DMS79 treated with DMSO at 0.1 percent for 48 hours (cell line): ENCODE data around the gene OR2B6.
"Not testable (repeated sequence)": the region's sequence is repeated elsewhere in the genome, so short reads cannot be mapped to it uniquely, and the experiment has no call there.

Experiments used
- DNase-seq: peaks from one replicate; lab custom pipeline; 2025; lab: John Stamatoyannopoulos, UW

Gene OR2B6

DNA sequence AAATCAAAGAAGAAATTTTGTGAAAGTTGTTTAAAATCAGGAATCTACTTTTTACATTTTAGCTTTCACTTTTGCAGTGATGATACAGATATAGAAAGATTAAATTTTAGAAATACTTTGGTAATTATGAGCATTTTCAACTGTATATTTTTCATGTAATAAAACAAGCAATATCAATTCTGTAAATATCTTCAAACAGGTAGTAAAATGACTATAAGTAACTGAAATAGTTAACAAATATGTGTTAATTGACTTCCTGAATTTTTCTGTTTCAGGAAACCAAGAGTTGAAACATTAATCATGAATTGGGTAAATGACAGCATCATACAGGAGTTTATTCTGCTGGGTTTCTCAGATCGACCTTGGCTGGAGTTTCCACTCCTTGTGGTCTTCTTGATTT lies at the start of gene OR2B6:
Gene OR2B6, plus strand, starts transcription at position 301 of the 400 bp plus-strand sequence. Its CDS starts 0 bp downstream, at position 301.
- DNase-seq, result no peak

DNA sequence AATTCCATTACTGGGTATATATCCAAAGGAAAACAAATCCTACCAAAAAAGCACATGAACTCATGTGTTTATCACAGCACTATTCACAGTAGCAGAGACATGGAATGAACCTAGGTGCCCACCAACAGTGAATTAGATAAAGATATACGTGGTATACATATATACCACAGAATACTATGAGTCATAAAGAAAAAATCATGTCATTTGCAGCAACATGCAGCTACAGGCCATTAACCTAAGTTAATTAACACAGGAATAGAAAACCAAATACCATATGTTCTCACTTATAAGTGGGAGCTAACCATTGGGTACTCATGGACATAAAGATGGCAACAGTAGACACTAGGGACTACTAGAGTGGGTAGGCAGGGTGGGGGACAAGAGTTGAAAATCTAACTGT lies 49.0 kb upstream of the OR2B6 start:
- DNase-seq, result no peak

DNA sequence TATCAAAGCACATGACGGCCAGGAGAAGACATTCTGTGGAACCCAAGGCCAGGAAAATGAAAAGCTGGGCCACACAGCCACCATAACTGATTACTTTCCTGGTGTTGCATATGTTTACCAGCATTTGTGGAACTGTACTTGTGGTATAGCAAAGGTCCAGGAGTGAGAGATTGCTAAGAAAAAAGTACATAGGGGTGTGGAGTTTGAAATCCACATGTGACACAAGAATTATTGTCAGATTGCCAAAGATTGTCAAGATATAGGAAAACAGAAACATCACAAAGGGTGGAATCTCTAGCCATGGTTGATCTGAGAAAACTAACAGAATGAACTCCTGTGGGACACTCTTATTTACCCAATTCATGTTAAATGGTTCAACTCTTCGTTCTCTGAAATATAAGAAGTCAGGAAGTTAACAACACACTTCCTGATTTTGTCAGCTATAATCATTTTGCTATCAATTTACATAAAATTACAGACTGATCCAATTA lies 45.0 kb upstream of the OR2B6 start, which contains the start of gene OR2B2:
Gene OR2B2, minus strand, starts transcription at position 441 of the 491 bp plus-strand sequence. Its CDS starts 77 bp downstream, at position 364.
- no peak for DNase-seq

DNA sequence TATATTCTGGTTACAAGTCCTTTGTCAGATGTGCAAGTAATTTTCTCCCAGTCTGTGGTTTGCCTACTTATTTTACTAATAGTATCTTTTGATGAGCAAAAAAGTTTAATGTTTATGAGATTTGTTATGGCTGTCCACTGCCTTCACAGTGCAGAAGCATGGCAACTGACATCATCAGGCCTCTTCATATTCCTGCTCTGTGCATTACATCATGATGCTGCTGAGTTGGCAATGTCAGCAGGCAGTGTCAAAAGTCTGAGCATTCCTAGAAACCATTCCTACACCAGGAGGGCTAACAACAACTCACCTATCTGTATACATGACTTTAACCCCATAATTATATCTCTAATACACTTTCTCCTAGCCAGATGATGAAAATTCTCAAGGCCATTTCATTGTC lies 34.1 kb upstream of the OR2B6 start:
- no peak for DNase-seq

DNA sequence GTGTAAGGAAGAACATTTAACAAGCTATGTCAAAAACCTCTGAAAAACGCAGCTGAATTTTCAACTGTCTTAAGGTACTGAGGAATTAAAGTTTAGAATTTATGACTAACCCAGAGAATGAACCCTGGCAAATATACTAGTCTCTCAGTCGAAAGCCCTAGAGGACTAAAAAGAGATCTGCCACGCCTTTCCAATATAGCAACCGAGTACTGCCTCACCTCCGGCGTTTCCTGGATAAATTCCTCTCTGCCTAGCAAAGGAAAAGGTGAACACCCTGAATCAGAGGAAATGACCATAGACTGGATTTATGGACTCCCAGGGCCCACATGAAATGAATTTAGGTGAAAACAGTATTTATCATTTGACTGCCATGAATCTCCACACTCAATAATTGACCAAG lies 32.9 kb upstream of the OR2B6 start:
- no peak for DNase-seq

DNA sequence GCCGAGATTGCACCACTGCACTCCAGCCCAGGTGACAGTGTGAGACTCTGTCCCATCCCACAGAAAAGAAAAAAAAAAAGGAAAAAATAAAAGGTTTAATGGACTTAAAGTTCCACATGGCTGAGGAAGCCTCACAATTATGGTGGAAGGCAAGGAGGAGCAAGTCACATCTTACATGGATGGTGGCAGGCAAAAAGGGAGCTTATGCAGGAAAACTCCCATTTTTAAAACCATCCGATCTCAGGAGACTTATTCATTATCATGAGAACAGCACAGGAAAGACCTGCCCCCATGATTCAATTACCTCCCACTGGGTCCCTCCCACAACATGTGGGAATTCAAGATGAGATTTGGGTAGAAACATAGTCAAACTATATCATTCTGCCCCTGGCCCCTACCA lies 29.0 kb upstream of the OR2B6 start:
- DNase-seq, result not testable (repeated sequence)

DNA sequence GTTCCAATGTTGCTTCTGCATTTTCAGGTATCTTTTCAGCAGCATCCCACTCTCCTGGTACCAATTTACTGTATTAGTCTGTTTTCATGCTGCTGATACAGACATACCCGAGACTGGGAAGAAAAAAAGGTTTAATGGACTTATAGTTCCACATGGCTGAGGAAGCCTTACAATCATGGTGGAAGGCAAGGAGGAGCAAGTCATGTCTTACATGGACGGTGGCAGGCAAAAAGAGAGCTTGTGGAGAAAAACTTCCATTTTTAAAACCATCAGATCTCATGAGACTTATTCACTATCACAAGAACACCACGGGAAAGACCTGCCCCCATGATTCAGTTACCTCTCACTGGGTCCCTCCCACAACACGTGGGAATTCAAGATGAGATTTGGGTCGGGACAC lies 27.1 kb upstream of the OR2B6 start:
- not testable (repeated sequence) for DNase-seq

DNA sequence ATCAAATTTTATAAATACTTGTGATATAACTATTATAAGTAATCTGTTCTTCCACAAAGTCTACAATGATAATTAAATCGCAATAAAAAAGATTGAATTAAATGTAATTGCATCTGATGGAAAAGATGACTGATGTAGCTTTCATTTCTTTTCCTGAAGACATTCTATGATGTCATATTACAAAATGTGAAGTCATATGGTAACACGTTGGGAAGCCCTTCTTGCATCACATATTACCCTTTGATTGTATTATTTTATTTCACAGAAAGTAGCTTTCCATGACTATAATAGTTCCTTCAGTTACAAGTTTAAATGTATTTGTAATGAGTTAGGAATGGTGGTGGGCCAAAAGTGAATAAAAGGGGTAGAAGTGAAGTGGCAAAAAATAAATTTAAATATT lies 25.8 kb upstream of the OR2B6 start:
- DNase-seq, result no peak

DNA sequence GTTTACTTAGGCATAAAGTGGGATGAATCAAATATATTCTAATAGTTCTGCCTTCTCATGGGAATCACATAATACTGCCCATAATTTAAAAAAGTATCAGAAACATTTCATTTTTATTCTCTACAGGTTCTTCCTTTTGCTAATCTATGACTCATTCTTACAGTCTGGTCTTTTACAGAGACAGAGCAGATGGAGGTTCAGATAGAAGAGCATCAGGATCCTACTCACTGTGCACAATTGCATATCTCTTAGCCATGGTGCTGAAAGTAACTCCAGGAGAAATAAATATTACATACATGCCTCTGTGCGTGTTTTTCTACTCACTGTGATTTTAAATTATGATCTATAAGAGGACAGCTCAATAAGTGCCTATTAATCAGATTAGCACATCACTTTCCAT lies 16.3 kb upstream of the OR2B6 start:
- DNase-seq, result no peak

DNA sequence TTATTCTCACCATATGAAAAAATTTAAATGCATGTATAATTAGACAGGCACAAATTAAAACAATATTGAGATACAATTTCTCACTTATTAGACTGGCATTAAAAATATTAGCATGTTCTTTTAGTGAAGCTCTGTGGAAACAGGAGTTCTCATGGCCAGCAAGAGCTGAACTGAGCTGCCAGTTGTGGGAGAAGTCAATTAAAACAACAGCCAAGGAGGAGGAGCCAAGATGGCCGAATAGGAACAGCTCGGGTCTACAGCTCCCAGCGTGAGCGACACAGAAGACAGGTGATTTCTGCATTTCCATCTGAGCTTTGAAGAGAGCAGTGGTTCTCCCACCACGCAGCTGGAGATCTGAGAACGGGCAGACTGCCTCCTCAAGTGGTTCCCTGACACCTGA lies 14.0 kb upstream of the OR2B6 start:
- DNase-seq, result not testable (repeated sequence)

DNA sequence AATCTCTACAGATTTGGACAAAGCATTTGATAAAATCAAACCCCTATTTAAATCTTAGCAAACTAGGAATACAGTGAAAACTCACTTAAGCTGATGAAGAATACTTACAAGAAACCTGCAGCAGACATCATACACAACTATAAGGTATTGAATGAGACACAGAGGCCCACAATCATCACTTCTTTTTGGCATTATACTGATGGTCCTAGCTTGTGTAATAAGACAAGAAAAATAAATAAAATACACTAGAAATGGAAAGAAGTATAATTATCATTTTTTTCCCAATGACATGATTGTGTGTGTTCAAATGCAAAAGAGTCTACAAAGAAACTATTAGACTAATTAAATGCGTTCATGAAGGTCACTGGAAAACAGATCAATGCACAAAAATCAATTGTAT lies 8.8 kb upstream of the OR2B6 start:
- no peak for DNase-seq

DNA sequence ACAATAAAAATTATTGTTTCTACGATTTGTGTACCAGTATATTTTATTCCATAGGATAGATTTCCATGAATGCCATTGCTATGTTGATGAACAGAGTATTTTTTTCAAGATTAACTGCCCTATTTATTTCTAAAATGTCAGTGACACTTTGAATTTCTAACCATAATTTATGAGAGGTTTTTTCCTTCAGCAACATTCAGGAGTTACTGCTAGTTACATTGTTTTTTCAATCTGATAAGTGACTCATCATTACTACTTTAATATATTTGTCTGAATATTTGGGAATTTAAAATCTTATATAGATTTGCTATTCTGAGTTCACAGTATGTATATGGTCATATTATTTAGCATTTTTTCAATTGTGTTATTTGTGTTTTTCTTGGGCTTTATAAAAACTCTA lies 6.0 kb upstream of the OR2B6 start:
- no peak for DNase-seq

DNA sequence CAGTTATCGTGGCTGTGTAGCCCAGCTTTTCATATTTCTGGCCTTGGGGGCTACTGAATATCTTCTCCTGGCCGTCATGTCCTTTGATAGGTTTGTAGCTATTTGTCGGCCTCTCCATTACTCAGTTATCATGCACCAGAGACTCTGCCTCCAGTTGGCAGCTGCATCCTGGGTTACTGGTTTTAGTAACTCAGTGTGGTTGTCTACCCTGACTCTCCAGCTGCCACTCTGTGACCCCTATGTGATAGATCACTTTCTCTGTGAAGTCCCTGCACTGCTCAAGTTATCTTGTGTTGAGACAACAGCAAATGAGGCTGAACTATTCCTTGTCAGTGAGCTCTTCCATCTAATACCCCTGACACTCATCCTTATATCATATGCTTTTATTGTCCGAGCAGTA lies 475 bp downstream of the OR2B6 start:
- DNase-seq, result no peak

DNA sequence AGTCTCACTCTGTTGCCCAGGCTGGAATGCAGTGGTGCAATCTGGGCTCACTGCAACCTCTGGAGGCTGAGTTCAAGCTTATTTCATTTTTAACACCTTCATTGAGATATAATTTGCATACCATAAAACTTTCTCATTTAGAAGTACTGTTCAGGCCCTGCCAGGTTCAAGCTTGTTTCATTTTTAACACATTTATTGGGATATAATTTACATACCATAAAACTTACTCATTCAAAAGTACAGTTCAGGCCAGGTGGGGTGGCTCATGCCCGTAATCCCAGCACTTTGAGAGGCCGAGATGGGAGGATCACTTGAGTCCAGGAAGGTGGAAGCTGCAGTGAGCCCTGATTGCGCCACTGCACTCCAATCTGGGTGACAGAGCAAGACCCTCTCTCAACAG lies 5.5 kb downstream of the OR2B6 start:
- no peak for DNase-seq

DNA sequence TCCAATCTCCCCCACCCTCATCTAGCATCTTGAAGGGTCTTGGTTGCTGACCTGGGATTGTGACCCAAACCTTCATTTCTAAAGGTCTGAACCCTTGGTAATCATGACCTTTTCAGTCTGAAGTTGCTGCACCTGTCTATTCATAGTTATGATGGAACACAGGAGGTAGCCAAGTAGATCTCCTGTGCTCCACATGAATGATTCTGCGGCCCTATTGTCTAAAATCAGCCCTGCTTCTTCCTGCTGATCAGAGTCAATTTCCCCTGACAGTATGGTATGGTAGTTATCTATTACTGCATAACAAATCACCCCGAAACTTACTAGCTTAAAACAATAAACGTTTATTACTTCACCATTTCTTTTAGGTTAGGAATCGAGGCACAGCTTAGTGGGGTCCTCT lies 9.0 kb downstream of the OR2B6 start:
- no peak for DNase-seq

DNA sequence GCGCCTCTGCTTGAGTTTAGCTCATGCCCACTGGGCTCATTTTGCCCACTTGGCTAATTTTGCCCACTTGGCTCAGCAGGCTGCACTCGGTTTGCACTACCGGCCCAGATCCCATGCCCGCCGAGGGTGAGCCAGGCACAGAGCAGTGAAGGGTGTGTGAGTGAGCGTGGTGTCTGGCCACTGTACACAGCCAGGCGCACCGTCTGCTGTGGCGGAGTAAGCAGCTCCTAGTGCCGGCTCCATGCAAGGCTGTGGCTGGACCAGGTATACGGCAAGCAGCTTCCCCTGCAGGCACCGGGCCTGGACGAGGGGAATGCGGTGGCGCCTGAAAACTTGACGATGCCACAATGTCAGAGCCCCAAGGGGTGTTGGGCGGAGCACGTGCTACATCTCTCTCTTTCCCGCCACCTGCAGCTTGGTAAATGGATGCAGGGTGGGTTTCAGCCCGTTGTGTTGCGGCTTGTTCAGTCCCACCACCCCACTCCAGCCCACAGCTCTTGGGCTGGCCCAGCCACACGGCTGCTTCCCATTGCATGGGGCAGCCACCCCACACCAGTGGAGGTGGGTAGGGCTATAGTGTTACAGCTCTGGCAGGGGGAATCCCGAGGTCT lies 9.9 kb downstream of the OR2B6 start:
- DNase-seq, result no peak

DNA sequence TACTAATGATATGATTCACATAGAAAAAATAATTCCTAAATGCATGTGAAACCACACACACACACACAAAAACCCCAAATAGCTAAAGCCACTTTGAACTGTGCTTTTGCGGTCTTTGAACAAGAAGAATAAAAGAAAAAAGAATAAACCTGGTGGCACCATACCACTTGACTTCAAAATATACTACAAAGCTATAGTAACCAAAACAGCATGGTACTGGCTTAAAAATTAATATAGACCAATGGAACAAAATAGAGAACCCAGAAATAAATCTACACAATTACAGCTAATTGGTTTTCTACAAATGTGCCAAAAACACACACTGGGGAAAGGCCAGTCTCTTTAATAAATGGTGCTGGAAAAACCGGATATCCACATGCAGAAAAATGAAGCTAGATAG lies 13.4 kb downstream of the OR2B6 start:
- no peak for DNase-seq

DNA sequence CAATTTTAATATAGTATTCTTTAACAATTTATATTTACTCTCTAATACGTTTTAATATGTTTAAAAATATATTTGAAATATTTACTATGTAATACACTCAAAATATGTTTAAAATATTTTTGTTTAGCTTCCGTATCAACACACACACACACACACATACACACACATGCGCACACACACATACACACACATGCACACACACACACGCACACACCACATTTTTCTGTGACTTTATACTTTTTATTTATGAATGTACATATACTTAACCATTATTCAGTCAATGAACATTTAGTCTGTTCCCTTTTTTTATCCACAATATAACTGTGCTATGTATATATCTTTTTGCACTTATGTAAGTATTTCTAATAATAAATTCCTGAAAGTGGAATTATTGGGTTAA lies 15.7 kb downstream of the OR2B6 start:
- DNase-seq, result no peak

DNA sequence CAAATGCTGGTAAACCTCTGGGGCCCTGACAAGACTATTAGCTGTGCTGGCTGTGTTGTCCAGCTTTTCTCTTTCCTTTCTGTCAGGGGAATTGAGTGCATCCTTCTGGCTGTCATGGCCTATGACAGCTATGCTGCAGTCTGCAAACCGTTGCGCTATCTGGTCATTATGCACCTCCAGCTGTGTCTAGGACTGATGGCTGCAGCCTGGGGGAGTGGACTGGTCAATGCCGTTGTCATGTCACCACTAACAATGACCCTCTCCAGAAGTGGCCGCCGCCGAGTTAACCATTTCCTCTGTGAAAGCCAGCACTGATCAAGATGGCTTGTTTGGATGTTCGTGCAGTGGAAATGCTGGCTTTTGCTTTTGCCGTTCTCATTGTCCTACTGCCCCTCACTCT lies 20.3 kb downstream of the OR2B6 start:
- no peak for DNase-seq

DNA sequence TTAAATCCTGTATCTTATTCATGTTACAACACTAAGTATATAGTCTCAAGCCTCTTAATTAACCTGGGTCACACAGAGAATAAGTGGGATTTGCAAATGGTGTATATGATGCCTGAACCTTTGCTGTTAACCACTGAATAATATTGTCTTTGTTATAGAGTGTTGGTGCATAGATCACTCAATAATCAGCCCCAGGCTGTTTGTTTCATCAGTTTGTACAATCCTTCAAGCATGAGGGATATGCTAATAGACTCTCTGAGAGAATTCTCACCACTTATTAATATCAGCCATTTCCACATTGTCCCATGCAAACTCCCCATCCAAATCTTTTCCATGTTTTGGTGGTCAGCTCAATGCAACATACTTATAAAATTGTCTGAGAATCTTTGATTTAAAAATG lies 21.7 kb downstream of the OR2B6 start:
- no peak for DNase-seq

DNA sequence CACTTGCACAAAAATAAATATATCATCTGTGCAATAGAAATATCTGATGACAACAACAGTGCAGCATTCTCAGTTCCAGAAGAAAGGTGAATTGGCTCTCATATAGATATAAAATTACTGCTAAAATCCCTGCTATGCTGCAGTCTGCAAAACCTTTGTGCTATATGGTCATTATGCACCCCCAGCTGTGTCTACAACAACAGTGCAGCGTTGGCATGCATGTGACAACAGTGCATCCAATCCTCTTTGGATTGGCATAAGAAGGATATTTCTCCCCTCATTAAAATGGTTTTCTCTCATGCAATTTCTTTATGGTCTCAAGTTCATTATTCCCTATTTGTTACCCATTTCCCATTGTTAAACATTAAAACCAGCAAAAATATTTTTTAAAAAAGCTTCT lies 23.1 kb downstream of the OR2B6 start:
- no peak for DNase-seq

DNA sequence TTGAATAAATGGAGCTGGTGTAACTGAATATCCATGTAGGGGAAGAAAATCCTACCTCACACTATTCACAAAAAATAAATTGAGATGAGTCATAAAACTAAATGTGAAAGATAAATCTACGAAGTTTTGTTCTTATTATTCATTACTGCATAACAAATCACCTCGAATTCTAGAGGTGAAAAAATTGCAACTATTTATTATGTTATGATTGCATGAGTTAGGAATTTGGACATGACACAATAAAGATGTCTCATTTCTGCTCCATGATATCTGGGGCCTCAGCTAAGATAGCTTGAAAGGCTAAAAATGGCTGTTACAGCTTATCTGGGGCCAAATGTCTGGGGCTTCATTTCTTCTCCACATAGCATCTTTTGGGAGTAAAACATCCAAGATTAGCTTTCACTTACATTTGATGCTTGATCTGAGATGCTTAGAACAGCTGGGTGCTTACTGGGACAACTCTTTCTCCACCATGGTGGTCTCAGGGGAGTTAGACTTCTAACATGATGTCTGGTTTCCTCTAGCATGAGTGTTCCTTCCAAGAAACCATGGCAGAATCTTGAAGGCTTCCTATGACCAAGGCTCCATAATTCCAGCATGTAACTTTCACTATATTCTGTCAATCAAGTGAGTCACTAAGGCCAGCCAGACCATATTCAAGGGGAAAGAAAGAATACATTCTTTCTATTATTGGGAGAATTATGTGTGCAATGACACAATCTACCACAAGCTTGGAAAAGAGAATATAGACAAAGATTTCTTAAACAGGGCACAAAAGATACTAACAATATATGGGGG lies 30.1 kb downstream of the OR2B6 start:
- DNase-seq, result no peak

DNA sequence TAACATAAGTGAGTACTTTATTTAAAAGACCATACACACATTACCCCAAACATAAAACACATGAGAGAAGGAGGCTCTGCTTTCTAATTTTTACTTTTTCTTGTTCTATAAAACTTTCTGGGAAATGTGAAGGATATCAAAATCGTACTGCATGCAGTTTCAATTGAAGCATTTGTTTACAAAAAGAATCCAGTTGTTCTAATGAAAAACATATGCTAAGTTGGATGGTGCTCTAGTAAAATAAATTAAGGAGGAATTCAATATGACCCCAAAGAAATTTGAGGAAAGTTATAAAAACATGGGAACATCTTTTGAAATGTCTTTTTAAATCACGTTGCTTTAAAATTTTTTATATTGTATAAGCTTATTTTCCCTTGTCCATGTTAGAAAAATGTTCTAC lies 37.6 kb downstream of the OR2B6 start:
- DNase-seq, result no peak
